ENCODE data around the gene VIM.

The VIM gene

DNA sequence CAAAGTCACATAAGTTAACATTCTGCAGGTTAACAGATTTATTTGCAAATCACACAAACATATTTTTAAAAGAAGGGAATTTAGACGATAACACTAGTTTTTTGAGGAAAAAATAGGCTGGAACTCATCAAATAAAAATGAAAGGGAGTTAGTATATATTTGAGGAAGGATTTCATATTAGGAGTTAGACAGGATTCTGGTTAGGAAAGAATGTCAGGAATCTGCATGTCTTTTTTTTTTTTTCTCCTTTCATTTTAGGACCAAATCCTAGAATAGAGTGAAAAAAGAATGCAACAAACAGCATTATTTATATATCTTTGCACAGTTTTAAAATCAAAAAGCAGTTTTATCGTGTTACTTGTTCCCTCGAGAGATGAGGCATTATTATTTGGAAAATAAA, 17.7 kb upstream of the VIM start:
- no peak for FAIRE-seq

DNA sequence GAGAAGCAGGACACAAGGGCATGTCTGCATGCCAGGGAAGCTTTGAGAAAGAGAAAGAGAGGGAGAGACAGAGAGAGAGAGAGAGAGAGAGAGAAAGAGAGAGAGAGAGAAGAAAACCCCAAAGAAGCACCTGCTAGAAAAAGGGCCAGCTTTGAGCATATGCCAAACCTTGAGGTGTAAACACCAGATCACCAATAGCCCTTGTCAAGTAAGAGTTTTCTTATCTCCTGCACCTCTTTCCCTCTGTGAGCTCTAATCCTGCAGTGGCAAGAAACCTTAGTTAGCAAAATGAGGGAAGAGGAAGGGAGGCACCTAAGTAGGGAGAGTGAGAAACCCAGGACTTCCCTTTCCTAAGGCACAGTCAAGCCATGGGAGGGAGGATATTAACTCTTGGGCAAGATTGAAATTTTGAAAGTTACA, 15.2 kb upstream of the VIM start:
- no peak for FAIRE-seq

DNA sequence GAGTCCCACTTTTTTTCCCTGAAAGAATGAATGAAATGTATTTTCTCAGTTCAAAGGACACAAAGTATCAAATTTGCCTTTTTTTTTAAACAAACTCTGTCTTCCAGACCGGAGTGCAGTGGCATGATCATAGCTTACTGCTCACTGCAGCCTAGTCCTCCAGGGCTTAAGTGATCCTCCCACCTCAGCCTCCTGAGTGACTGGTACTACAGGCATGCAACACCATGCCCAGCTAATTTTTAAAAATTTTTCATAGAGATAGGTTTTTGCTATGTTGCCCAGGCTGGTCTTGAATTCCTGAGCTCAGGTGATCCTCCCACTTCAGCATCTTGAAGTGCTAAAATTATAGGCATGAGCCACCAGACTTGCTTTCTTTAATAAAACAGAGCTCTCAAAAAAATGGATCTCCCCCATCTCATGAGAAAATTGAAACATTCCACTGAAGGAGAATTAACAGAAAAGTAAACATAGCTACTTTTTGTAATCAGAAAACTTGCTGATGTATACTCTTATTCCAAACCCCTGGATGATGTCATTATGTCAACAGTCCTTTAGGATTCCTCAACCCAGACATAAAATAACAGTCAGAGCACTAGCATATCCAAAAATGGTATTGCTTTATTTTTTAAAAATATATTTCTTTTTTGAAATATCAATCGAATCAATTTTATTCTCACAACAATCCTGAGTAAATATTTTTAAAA, 14.2 kb upstream of the VIM start:
- no peak for FAIRE-seq

DNA sequence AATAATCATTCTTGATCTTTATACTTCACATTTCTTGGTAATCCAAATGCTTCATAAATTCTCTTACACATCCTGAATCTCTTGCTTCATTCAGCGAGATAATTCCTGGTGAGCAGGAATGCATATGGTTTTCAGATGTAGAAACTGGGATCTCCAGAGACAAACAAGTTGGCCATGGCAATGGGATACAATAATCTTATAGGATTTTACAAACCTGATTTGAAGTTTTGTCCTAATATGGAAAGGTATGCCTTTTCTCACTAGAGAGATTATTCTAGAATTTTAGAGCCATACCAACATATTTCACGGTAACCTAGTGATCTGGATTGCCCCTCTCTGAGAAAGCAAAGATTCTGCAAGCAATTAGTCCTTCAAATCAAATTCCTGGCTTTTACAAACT, 13.5 kb upstream of the VIM start:
- no peak for FAIRE-seq

DNA sequence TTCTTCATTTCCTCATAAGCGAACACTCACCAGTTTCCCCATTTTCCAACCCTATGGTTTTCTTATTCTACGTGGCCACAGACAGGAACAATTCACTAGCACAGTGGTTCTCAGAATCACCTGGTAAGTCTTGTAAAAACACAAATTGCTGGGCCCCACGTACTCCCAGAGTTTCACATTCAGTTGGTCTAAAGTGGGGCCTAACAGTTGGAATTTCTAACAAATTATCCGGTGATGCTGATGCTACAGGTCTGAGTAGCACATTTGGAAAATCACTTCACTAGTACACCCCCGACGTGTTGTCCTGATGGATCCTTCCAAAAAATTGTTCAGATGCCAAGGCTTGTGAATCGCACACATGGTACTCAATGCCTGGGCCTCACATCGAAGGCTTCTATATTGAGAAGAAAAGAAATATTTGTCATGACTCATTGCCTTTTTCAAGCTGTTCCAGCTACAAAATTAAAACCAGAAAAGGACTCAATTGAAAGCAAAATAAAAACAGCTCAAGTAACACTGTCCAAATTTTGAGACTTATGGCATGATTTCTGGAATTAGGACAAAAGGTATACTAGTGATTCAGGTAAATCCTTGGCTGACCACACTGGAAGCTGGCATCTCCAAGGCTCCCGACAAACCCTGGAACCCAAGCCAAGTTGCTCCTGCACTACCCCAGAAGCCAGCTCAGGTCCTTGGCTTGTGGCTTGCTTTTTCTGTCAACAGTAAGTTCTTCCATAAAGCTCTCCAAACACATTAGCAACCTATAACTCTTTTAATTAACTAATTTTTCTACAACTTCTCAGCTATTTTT, 12.9 kb upstream of the VIM start:
- no peak for FAIRE-seq

DNA sequence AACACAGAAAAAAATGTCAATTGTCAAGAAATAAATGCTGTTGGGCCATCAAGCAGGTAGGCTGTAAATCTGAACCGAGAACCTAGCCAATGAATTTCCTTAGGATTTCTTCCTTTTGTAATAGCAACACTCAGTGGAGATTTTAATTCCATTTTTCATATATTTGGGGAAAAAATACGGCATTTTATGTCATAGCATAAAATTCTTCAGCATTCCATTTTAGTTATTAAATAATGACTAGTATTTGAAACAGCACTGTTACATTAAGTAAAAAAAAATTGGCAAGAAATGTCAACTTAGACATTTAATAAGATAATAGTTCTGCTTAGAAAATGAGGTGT, 12.3 kb upstream of the VIM start:
- FAIRE-seq = peak; percentile 58

DNA sequence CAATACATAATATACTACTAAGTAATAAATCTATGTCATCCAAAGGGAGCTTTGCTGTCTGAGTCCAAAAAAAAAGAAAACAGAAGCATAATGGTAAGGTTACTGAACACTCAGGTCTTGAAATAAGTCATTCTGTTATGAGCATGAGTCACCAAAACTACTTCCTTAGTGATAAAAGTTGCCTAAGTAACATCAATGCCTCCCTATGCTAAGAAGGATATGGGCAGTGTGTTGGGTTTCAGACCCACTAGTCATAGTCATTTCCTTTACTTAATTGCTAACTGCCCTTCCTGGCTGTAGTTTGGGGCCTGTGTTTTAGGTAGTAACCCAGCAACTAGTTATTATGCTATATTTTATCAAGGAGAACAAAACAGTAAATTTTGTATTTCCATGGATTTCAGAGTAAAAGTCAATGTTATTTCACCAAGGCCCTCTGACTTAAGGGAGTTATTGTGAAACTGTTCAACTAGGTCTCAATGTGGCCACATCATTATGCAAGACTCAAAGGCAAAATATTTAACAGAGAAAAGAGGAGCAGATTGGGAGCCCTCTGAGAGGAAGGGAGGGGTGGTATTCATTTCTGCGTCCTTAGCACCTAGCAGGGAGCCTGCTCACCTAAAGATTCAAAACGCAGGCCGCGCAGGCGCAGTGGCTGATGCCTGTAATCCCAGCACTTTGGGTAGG, 11.7 kb upstream of the VIM start:
- FAIRE-seq = no peak

DNA sequence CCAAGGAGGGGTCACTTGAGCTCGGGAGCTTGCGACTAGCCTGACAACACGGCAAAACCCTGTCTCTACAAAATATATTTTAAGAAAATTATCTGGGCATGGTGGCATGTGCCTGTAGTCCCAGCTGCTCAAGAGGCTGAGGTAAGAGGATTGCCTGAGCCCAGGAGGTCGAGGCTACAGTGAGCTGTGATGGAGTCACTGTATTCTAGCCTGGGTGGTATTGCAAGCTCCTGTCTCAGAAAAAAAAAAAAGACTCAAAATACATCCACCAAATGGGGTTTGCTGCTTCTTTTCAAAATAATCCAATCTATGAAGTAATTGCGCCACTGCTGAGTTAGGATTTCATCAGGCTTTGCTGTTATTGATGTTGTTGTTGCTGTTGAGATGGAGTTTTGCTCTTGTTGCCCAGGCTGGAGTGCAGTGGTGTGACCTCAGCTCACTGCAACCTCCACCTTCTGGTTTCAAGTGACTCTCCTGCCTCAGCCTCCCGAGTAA, 11.1 kb upstream of the VIM start:
- FAIRE-seq = no peak

DNA sequence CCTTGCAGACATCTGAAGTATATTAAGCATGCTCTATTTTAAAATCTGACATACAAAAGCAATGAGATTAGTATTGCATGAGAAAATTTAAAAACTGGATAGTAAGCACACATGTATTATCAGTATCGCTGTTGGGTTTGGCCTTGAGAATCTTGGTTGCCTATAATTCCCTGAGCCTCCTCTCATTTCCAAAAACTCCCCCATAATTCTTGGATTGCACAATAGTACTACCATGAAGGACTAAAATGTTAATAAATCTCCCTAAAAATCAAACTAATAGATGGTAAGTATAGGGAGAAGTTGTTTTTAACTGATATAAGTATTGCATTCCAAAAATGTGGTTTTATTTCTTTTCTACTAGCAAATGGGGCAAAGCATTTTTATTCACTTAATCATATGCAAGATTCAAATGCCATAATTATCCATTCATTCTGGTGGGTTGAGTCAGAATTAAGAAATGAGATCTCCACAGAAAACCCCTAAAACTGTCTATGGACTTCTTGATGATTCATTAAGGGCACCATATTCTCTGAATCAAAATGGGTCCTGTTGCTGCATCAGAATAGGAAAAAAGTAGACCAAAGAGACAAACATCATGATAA, 10.3 kb upstream of the VIM start:
- FAIRE-seq = no peak

DNA sequence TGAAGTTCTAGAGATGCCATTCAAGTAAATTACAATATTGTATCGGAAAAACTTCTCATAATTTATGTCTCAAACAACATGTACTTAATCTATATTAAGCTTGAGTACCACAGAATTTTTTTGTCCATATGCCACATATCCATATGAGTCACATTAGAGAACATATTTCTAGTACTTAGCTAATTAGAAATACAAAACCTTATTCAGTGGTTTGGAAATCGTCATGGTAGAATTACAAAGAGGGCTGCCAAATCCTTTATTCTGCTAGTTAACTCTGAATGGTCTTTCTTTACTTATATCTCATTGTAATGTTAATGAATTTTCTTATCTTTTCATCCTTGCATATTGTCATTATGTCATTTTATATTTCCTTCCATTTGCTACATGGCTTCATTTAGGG, 9.0 kb upstream of the VIM start:
- FAIRE-seq = no peak

DNA sequence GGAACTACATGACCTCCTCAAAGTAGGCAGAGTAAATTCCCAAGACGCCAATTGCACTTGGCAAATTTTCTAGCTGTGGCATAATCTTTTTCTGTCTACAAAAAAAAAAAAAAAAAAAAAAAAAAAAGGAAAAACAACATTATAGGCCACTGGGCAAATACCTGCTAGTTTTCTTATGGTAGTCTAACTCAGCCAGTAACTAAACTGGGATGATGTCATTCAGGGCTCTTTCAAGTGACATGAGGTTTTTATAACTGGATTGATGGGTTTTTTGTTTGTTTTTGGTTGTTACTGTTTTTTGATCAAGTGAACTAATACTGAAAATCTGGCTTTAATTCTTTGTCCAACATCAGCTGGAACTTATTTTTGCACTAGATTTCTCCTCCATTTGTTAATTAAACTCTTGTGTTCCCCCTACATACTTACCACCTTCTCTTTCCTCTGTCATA, 7.4 kb upstream of the VIM start:
- FAIRE-seq = no peak

DNA sequence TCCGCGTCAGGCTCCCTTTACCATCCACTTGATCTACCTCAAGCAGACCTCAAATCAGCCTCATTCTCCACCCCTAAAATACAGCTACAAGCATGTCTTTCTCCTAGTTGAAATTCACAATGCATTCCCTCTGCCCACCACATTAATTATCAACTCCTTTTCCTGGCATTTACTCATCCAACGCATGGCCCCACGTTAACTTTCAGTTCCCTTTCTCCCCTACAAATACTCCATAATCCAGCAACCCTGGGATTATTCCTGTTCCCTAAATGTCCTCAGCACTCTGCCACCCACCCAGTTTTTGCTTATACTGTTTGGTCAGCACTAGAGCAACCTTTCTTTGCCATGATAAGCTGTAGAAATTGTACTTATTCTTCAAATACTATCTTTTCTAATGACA, 5.7 kb upstream of the VIM start:
- FAIRE-seq = no peak

DNA sequence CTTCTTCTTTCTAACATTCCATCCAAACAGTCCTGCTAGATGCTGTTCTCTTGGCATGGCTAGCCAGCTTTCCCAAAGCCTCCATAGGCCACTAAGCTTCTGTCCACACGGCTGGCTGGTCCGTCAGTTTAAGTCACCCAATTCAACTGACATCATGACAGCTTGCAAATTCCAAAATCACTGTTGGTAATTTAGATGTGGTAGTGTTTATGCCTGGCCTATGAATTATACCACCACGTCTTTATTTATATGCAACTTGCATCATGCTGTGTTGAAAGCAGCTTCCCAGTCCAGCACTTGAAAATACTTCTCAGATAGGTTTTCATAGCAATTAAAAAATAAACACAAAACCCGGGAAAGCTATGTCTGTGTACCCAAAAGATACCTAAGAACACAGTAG, 2.2 kb upstream of the VIM start:
- FAIRE-seq = no peak

DNA sequence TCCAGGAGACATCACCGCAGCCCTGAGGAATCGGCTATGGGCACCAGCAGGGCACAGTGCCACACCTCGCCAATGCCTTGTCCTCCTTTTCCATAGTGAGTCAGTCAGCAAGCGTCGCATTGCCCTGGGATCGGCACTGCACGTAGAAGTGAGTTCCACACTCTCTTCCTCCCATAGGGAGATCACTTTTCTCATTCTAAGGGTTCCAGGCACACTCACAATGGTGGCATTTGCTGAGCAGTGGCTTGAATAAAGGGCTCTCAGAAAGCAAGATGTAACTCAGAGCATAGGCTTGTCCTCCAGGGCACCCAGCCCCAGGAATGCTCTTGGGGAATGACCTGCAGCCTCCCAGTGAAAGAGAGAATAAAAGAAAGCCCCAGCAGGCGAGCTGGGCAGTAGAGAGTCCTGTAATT, 1.1 kb upstream of the VIM start:
- FAIRE-seq = no peak

DNA sequence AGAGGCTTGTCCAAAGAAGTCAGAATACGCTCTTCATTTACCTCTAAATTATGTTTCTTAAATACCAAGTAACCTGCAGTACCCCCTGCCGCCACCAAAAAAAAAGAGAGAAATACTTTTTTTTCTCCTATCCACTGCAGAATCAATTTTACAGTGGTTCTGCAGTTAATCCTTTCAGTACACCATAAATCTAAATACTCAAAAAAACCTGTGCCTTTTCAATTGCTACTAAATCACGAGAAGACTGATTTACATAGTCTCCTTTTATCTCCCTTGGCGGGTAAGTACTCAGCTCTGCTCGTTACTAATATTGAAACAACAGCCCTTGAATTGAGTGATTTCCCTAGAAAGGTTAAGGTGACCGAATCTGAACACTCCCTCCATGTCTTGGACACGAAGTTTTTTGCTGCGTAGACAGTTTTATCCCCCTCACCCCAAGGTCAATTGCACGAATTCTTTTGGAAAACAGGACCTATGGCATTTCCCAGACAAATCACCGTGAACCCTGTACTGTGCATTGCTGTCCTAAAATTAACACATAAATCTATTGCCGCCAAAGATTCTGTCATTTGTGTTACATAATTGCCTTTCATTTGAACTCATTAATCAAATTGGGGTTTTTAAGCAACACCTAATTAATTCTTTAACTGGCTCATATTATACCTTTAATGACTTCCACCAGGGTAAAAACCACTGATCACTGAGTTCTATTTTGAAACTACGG, 512 bp upstream of the VIM start:
- FAIRE-seq = no peak

DNA sequence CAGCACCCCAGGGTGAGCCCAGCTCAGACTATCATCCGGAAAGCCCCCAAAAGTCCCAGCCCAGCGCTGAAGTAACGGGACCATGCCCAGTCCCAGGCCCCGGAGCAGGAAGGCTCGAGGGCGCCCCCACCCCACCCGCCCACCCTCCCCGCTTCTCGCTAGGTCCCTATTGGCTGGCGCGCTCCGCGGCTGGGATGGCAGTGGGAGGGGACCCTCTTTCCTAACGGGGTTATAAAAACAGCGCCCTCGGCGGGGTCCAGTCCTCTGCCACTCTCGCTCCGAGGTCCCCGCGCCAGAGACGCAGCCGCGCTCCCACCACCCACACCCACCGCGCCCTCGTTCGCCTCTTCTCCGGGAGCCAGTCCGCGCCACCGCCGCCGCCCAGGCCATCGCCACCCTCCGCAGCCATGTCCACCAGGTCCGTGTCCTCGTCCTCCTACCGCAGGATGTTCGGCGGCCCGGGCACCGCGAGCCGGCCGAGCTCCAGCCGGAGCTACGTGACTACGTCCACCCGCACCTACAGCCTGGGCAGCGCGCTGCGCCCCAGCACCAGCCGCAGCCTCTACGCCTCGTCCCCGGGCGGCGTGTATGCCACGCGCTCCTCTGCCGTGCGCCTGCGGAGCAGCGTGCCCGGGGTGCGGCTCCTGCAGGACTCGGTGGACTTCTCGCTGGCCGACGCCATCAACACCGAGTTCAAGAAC, 1.1 kb downstream of the VIM start:
- FAIRE-seq = no peak

DNA sequence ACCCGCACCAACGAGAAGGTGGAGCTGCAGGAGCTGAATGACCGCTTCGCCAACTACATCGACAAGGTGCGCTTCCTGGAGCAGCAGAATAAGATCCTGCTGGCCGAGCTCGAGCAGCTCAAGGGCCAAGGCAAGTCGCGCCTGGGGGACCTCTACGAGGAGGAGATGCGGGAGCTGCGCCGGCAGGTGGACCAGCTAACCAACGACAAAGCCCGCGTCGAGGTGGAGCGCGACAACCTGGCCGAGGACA, 1.6 kb downstream of the VIM start:
- FAIRE-seq = no peak

DNA sequence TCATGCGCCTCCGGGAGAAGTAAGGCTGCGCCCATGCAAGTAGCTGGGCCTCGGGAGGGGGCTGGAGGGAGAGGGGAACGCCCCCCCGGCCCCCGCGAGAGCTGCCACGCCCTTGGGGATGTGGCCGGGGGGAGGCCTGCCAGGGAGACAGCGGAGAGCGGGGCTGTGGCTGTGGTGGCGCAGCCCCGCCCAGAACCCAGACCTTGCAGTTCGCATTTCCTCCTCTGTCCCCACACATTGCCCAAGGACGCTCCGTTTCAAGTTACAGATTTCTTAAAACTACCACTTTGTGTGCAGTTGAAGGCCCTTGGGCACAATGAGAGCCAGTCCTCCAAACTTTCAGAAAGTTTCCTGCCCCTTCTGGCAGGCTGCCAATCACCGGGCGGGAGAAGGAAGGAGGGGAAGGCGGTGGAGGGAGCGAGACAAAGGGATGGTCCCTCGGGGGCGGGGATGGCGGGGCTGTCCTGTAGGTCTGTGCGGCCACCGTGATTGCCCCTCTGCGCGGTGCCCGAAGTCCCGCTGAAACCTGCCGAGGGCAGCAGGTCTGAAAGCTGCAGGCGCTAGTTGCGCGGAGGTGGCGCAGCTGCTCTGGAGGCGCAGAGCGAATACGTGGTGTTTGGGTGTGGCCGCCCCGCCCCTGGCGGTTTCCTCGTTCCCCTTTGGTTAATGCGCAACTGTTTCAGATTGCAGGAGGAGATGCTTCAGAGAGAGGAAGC, 2.1 kb downstream of the VIM start:
- no peak for FAIRE-seq

DNA sequence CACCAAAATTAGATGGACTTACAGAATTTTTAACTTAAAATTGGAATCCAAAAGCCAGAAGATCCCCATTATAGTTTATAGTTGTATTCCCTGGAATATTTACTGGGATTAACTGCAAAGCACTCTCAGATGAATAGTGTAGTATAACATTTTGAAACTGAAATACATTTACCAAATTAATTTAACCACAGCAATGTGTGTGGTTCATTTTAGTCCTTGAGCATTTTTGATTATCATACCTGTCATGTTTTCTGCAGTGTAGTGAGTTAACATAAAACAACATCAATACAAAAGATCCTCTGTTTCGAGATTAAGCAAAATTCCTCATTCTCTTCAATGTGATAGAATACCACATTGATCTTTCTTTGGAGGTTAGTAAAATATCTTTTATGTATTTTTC, 3.7 kb downstream of the VIM start:
- FAIRE-seq = no peak

DNA sequence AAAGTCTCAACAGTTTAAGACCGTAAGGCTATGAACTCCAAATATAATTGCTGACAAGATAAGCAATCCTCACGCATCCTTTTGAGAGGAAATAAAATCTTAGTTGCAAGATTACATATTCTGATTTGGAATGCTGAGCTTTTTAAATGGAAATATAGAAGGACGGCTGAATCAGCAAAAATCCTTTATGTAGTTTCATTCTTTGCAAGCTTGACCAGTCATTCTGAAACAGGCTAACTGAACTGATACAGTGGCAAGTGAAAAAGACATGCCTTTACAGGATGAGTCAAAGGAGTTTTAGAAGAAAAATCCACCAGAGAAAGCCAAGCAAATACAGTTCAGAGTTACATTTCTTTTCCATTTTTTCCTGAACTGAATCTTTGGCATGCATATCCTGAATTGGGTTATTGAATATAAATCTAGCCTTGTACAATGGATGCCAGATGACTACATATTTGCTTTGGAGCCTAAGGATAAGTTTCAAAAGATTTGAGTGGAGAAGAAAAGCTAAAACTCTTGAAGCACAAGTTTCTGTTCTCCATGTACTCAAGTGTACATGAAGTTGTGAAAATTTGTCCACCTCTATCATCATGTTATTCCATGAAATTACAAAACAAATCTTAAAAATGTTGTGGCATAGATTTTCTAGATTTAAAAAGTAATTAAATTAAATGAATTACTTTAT, 4.4 kb downstream of the VIM start:
- no peak for FAIRE-seq

Measured in colon (tissue), 2 donors.